NCI-H526 (cell line): ENCODE results near the gene MIPOL1.
"Not testable (repeated sequence)": the region's sequence is repeated elsewhere in the genome, so short reads cannot be mapped to it uniquely, and the experiment has no call there.

Experiments
- DNase-seq, 2 experiments: peaks; one replicate each; lab custom pipeline; 2025; lab: John Stamatoyannopoulos, UW

The MIPOL1 gene

GRCh38 chr14:37197421-37198272 lies at the start of gene MIPOL1:
Gene MIPOL1, plus strand, starts transcription at chr14:37197937. Its CDS starts 49,952 bp downstream, at chr14:37247889.
- DNase-seq, result peak; percentile 82 to 95

- peak; percentile 46 to 76 for DNase-seq
Measured at GRCh38 chr14:37150414-37150813, 47.3 kb upstream of the MIPOL1 start.

- DNase-seq, result no peak
Measured at GRCh38 chr14:37153005-37153404, 44.7 kb upstream of the MIPOL1 start.

GRCh38 chr14:37153483-37153882 lies 44.3 kb upstream of the MIPOL1 start:
- DNase-seq, result no peak

- DNase-seq, result no peak
Measured at GRCh38 chr14:37157987-37158386, 39.8 kb upstream of the MIPOL1 start.

- not testable (repeated sequence) for DNase-seq
Measured at GRCh38 chr14:37162307-37162706, 35.4 kb upstream of the MIPOL1 start.

- DNase-seq, result no peak
Measured at GRCh38 chr14:37165794-37166193, 31.9 kb upstream of the MIPOL1 start.

- no peak for DNase-seq
Measured at GRCh38 chr14:37167151-37168047, 30.3 kb upstream of the MIPOL1 start.

GRCh38 chr14:37168721-37169120 lies 29.0 kb upstream of the MIPOL1 start:
- DNase-seq, result no peak

GRCh38 chr14:37170237-37170636 lies 27.5 kb upstream of the MIPOL1 start:
- peak in 1 of 2 experiments; percentile 12 for DNase-seq

GRCh38 chr14:37170993-37171392 lies 26.7 kb upstream of the MIPOL1 start:
- DNase-seq, result no peak

- no peak for DNase-seq
Measured at GRCh38 chr14:37171678-37172023, 26.1 kb upstream of the MIPOL1 start.

- peak; percentile 84 to 92 for DNase-seq
Measured at GRCh38 chr14:37172024-37172869, 25.5 kb upstream of the MIPOL1 start, which contains the start of gene SLC25A21. Gene SLC25A21, minus strand, starts transcription at chr14:37172606.

- DNase-seq, result peak in 1 of 2 experiments; percentile 21
Measured at GRCh38 chr14:37172936-37173614, 24.7 kb upstream of the MIPOL1 start.

- DNase-seq, result no peak
Measured at GRCh38 chr14:37179896-37180502, 17.7 kb upstream of the MIPOL1 start.

GRCh38 chr14:37180886-37181285 lies 16.9 kb upstream of the MIPOL1 start:
- not testable (repeated sequence) for DNase-seq

- DNase-seq, result no peak
Measured at GRCh38 chr14:37181441-37181840, 16.3 kb upstream of the MIPOL1 start.

GRCh38 chr14:37184520-37184919 lies 13.2 kb upstream of the MIPOL1 start:
- not testable (repeated sequence) for DNase-seq

- DNase-seq, result no peak
Measured at GRCh38 chr14:37185670-37186069, 12.1 kb upstream of the MIPOL1 start.

- no peak for DNase-seq
Measured at GRCh38 chr14:37186865-37187264, 10.9 kb upstream of the MIPOL1 start.

GRCh38 chr14:37187294-37187693 lies 10.4 kb upstream of the MIPOL1 start:
- no peak for DNase-seq
